HepG2 (cell line): ENCODE measurements around the gene SYCP2. TPM values are rescaled to one million over a fixed set of nuclear protein-coding genes. Genes with fewer than 3 reads are reported as not detected.

Experiments used
- ARNTL ChIP-seq: sonication (generic); formaldehyde crosslinking; IDR thresholded peaks from 2 replicates; pipeline ENCODE4 v1.4.0; 2020; ENCODE audit warnings: mild to moderate bottlenecking, missing genetic modification reagents
- ASH2L ChIP-seq: fragments of 300-600, 200-600 bp; sonication (generic); IDR thresholded peaks from 2 replicates; pipeline ENCODE4 v1.7.0; 2017; ENCODE audit warnings: low read depth, mild to moderate bottlenecking, moderate library complexity, mixed read lengths, low read length; ENCODE audit not compliant: insufficient read length
- DNMT1 ChIP-seq: sonication (generic); formaldehyde crosslinking; IDR thresholded peaks from 2 replicates; pipeline ENCODE4 v1.5.1; 2020; ENCODE audit warnings: mild to moderate bottlenecking, missing genetic modification reagents
- IKZF5 ChIP-seq: IDR thresholded peaks from 2 replicates; pipeline ENCODE4 v1.6.1; 2018; ENCODE audit warnings: missing genetic modification reagents, mild to moderate bottlenecking, missing compliant biosample characterization
- MTF1 ChIP-seq: sonication (generic); formaldehyde crosslinking; IDR thresholded peaks from 2 replicates; pipeline ENCODE4 v1.5.0; 2020; ENCODE audit warnings: missing genetic modification reagents
- PHF21A ChIP-seq: sonication (generic); formaldehyde crosslinking; IDR thresholded peaks from 2 replicates; pipeline ENCODE4 v1.5.0; 2020; ENCODE audit warnings: mild to moderate bottlenecking, missing genetic modification reagents
- PRDM15 ChIP-seq: sonication (generic); formaldehyde crosslinking; IDR thresholded peaks from 2 replicates; pipeline ENCODE4 v1.4.0; 2020; ENCODE audit warnings: missing genetic modification reagents
- ZBTB44 ChIP-seq: sonication (generic); formaldehyde crosslinking; IDR thresholded peaks from 2 replicates; pipeline ENCODE4 v1.4.0; 2020; ENCODE audit warnings: missing genetic modification reagents
- ZNF142 ChIP-seq: sonication (generic); formaldehyde crosslinking; IDR thresholded peaks from 2 replicates; pipeline ENCODE4 v1.4.0; 2020; ENCODE audit warnings: missing genetic modification reagents
- ZNF260 ChIP-seq: sonication (generic); formaldehyde crosslinking; IDR thresholded peaks from 2 replicates; pipeline ENCODE4 v1.4.0; 2020; ENCODE audit warnings: missing genetic modification reagents, low read depth, mild to moderate bottlenecking, borderline replicate concordance
- ZNF670 ChIP-seq: sonication (generic); formaldehyde crosslinking; IDR thresholded peaks from 2 replicates; pipeline ENCODE4 v1.8.0; 2022; ENCODE audit warnings: mild to moderate bottlenecking, missing genetic modification reagents, borderline replicate concordance
- polyA plus RNA-seq, 8 experiments: library from polyadenylated mRNA; depleted of rRNA in 3 of 8; stranded (reverse) in 7 of 8; unstranded in 1 of 8; fragments of >200 nt; fragmentation: Illumina TruSeq in 4 of 8; extraction: Trizol in 4 of 8; gene quantifications; 2 replicates each; pipeline versions ENCODE4 v1.2.1 to v1.2.3, GENCODE V29; 2011 to 2016; ENCODE audit warnings: low read depth in 4 of 8, missing spikeins in 1 of 8, mixed read lengths in 1 of 8; ENCODE audit not compliant: insufficient read depth in 1 of 8
- total RNA-seq, 5 experiments: library from RNA; depleted of rRNA; stranded (reverse); fragments of >200 nt; fragmentation: Illumina TruSeq; extraction: Trizol; gene quantifications; 2 replicates each; pipeline ENCODE4 v1.2.3, GENCODE V29; 2016; ENCODE audit warnings: low read depth in 1 of 5

Gene SYCP2
- total and polyA plus RNA-seq, 2 of the 13 experiments (the other 11 are each of a cell fraction or from before 2014, with no cell fraction given): 0.07 to 0.24 TPM

- TF ChIP-seq PRDM15 (CRISPR knock-in tag) (no peak), PHF21A (CRISPR knock-in tag) (no peak), MTF1 (no peak), ZNF260 (CRISPR knock-in tag) (no peak), ZNF142 (CRISPR knock-in tag) (no peak), DNMT1 (CRISPR knock-in tag) (peak; percentile 99; the same call in 1 of the 2 replicates), ASH2L (no peak), ZNF670 (CRISPR knock-in tag) (0 out of 2 replicates have a peak, but pooled peaks have one; percentile 43), IKZF5 (CRISPR knock-in tag) (no peak), ZBTB44 (CRISPR knock-in tag) (no peak), ARNTL (CRISPR knock-in tag) (no peak)
Observed at GRCh38 chr20:59939052-59939878, 5.8 kb upstream of the SYCP2 start (continued).
